OCI-LY1 (cell line): Measurements from ENCODE around the gene CEP250.

Experiments
- H2AFZ ChIP-seq: fragments of 200-600 bp; sonication (generic), shearing (Covaris generic); 2 replicates; pipeline ENCODE4 v1.6.0; 2014; ENCODE audit warnings: antibody characterized with exemption, mild to moderate bottlenecking, low read length
- H3F3A ChIP-seq: fragments of 200-600 bp; sonication (generic), shearing (Covaris generic); 2 replicates; pipeline ENCODE4 v1.6.0; 2014; ENCODE audit warnings: mild to moderate bottlenecking, antibody characterized with exemption, low read length, moderate library complexity; ENCODE audit not compliant: insufficient read depth
- H3K27ac ChIP-seq: fragments of 200-600 bp; sonication (generic); 2 replicates; pipeline ENCODE4 v1.5.1; 2014; ENCODE audit warnings: low read length, mixed run types, mild to moderate bottlenecking, low read depth; ENCODE audit not compliant: poor library complexity, severe bottlenecking
- H3K27me3 ChIP-seq: fragments of 200-600 bp; sonication (generic); 2 replicates; pipeline ENCODE4 v1.6.0; 2014; ENCODE audit warnings: antibody characterized with exemption, mild to moderate bottlenecking, low read length, moderate library complexity; ENCODE audit not compliant: insufficient read depth
- H3K36me3 ChIP-seq: fragments of 200-600 bp; sonication (generic); 2 replicates; pipeline ENCODE4 v1.6.1; 2014; ENCODE audit warnings: mild to moderate bottlenecking, antibody characterized with exemption, low read length, moderate library complexity, mixed read lengths; ENCODE audit not compliant: insufficient read depth
- H3K4me1 ChIP-seq: fragments of 200-600 bp; sonication (generic); 2 replicates; pipeline ENCODE4 v1.5.1; 2014; ENCODE audit warnings: mild to moderate bottlenecking, low read length, moderate library complexity; ENCODE audit not compliant: insufficient read depth, severe bottlenecking
- H3K4me2 ChIP-seq: fragments of 200-600 bp; sonication (generic), shearing (Covaris generic); 2 replicates; pipeline ENCODE4 v1.6.1; 2014; ENCODE audit warnings: low read length
- H3K4me3 ChIP-seq: fragments of 200-600 bp; sonication (generic); 2 replicates; pipeline ENCODE4 v1.5.1; 2014; ENCODE audit warnings: low read length, low read depth, mild to moderate bottlenecking, mixed read lengths; ENCODE audit not compliant: poor library complexity, severe bottlenecking
- H3K79me2 ChIP-seq: fragments of 200-600 bp; shearing (Covaris generic); 2 replicates; pipeline ENCODE4 v1.6.1; 2016; ENCODE audit warnings: mixed run types, low read length, mixed read lengths; ENCODE audit not compliant: insufficient read depth
- H3K9ac ChIP-seq: fragments of 200-600 bp; sonication (generic), shearing (Covaris generic); 2 replicates; pipeline ENCODE4 v1.6.1; 2014; ENCODE audit warnings: mild to moderate bottlenecking, low read length, mixed read lengths
- H3K9me2 ChIP-seq: fragments of 200-600 bp; sonication (generic), shearing (Covaris generic); 2 replicates; pipeline ENCODE4 v1.6.1; 2014; ENCODE audit warnings: low read depth, mild to moderate bottlenecking, low read length, mixed read lengths
- H3K9me3 ChIP-seq: fragments of 200-600 bp; shearing (Covaris generic); 2 replicates; pipeline ENCODE4 v1.6.1; 2014; ENCODE audit warnings: low read length, mixed read lengths
- H4K20me1 ChIP-seq: fragments of 200-600 bp; sonication (generic), shearing (Covaris generic); 2 replicates; pipeline ENCODE4 v1.6.0; 2016; ENCODE audit warnings: mild to moderate bottlenecking, low read length; ENCODE audit not compliant: insufficient read depth
- EZH2 ChIP-seq: fragments of 200-600 bp; sonication (generic), shearing (Covaris generic); IDR thresholded peaks from 2 replicates; pipeline ENCODE4 v1.8.0; 2017; ENCODE audit warnings: borderline replicate concordance, mixed run types, mild to moderate bottlenecking, antibody characterized with exemption, low read length, moderate library complexity, mixed read lengths
- TF ChIP-seq, protein P1 (sequence below): fragments of 200-600 bp; sonication (generic), shearing (Covaris generic); IDR thresholded peaks from 2 replicates; pipeline ENCODE4 v1.5.1; 2017; ENCODE audit warnings: mild to moderate bottlenecking, antibody characterized with exemption, low read length, moderate library complexity, mixed read lengths

Gene CEP250

DNA sequence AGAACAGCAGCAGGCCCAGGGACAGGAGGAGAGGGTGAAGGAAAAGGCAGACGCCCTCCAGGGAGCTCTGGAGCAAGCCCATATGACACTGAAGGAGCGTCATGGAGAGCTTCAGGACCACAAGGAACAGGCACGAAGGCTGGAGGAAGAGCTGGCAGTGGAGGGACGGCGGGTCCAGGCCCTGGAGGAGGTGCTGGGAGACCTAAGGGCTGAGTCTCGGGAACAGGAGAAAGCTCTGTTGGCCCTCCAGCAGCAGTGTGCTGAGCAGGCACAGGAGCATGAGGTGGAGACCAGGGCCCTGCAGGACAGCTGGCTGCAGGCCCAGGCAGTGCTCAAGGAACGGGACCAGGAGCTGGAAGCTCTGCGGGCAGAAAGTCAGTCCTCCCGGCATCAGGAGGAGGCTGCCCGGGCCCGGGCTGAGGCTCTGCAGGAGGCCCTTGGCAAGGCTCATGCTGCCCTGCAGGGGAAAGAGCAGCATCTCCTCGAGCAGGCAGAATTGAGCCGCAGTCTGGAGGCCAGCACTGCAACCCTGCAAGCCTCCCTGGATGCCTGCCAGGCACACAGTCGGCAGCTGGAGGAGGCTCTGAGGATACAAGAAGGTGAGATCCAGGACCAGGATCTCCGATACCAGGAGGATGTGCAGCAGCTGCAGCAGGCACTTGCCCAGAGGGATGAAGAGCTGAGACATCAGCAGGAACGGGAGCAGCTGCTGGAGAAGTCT, 48.6 kb downstream of the CEP250 start:
- H3K79me2 ChIP-seq = no peaks in the 10 kb centered on the region
- H3F3A ChIP-seq = no peaks in the 10 kb centered on the region
- H3K9ac ChIP-seq = no peak overlapping the region
- peaks cover 90% of the 10 kb centered on the region for H3K36me3 ChIP-seq
- no peak overlapping the region for H3K27ac ChIP-seq
- H3K9me3 ChIP-seq = no peaks in the 10 kb centered on the region
- H3K9me2 ChIP-seq = no peaks in the 10 kb centered on the region
- no peaks in the 10 kb centered on the region for H3K27me3 ChIP-seq
- no peak overlapping the region for H3K4me3 ChIP-seq
- H4K20me1 ChIP-seq = no peaks in the 10 kb centered on the region
- peaks cover 19% of the 10 kb centered on the region for H3K4me1 ChIP-seq
- H2AFZ ChIP-seq = no peak overlapping the region
- no peak for TF ChIP-seq EZH2
- TF ChIP-seq, protein P1, sequence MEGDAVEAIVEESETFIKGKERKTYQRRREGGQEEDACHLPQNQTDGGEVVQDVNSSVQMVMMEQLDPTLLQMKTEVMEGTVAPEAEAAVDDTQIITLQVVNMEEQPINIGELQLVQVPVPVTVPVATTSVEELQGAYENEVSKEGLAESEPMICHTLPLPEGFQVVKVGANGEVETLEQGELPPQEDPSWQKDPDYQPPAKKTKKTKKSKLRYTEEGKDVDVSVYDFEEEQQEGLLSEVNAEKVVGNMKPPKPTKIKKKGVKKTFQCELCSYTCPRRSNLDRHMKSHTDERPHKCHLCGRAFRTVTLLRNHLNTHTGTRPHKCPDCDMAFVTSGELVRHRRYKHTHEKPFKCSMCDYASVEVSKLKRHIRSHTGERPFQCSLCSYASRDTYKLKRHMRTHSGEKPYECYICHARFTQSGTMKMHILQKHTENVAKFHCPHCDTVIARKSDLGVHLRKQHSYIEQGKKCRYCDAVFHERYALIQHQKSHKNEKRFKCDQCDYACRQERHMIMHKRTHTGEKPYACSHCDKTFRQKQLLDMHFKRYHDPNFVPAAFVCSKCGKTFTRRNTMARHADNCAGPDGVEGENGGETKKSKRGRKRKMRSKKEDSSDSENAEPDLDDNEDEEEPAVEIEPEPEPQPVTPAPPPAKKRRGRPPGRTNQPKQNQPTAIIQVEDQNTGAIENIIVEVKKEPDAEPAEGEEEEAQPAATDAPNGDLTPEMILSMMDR = no peak
- H3K4me2 ChIP-seq = no peak overlapping the region

DNA sequence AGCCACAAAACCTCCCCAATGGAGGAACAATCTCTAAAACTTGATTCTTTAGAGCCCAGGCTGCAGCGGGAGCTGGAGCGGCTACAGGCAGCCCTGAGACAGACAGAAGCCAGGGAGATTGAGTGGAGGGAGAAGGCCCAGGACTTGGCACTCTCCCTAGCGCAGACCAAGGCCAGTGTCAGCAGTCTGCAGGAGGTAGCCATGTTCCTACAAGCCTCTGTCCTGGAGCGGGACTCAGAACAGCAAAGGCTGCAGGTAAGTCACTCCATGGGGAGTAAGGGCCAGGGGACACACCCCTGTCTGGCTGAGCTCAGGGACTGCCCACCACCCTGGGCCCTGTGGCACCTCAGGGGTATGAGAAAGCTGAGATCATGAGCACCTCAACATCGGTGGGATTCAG, 49.4 kb downstream of the CEP250 start:
- Histone ChIP-seq H3K9ac (no peak overlapping the region), H3K27ac (no peak overlapping the region), H3K4me3 (no peak overlapping the region), H3K27me3 (no peaks in the 10 kb centered on the region), H4K20me1 (no peaks in the 10 kb centered on the region), H3K9me3 (no peaks in the 10 kb centered on the region), H3F3A (no peaks in the 10 kb centered on the region), H3K9me2 (no peaks in the 10 kb centered on the region), H3K79me2 (no peaks in the 10 kb centered on the region), H3K36me3 (peaks cover 90% of the 10 kb centered on the region), H2AFZ (no peak overlapping the region), H3K4me2 (no peak overlapping the region), H3K4me1 (peaks cover 19% of the 10 kb centered on the region)
- TF ChIP-seq, protein P1 = no peak
- no peak for TF ChIP-seq EZH2

DNA sequence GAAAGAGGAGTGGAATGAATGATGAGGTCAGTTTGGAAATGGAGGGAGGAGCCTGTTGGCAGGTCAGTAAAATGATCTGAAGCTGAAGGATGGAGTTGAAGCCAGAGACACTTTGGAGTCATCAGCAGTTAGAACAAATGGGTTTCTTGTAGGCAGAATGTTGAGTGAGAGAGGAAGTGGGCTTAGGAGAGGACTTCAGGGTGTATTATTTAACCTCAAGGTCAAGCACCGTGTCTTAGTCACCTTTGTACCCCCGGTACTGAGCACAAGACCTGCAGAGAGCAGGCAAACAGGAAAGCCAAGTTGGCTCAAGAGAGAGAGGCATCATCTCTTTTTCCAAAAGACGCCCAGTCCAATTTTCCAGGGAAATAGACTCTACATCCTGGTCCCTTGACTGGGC, 50.8 kb downstream of the CEP250 start:
- no peak overlapping the region for H3K4me2 ChIP-seq
- no peaks in the 10 kb centered on the region for H3K79me2 ChIP-seq
- no peak overlapping the region for H3K4me3 ChIP-seq
- H3K9ac ChIP-seq = no peak overlapping the region
- TF ChIP-seq, protein P1 = no peak
- TF ChIP-seq EZH2 = no peak
- H3K36me3 ChIP-seq = peaks cover 90% of the 10 kb centered on the region
- no peaks in the 10 kb centered on the region for H4K20me1 ChIP-seq
- H3K4me1 ChIP-seq = peaks cover 19% of the 10 kb centered on the region
- H2AFZ ChIP-seq = no peak overlapping the region
- H3K27me3 ChIP-seq = no peaks in the 10 kb centered on the region
- H3K27ac ChIP-seq = no peak overlapping the region
- no peaks in the 10 kb centered on the region for H3F3A ChIP-seq
- no peaks in the 10 kb centered on the region for H3K9me3 ChIP-seq
- no peaks in the 10 kb centered on the region for H3K9me2 ChIP-seq
